IMR-90 (cell line): Measurements from ENCODE around the gene LARP7.

ENCODE experiments used
- BHLHE40 ChIP-seq: fragments of 150-350 bp; IDR thresholded peaks from 2 replicates; pipeline ENCODE4 v1.6.1; 2016; ENCODE audit warnings: mild to moderate bottlenecking, low read depth, low read length
- CEBPB ChIP-seq: IDR thresholded peaks from 2 replicates; pipeline ENCODE4 v1.6.1; 2012; ENCODE audit warnings: low read depth, low read length, improper control_type of control experiment
- MXI1 ChIP-seq: IDR thresholded peaks from 2 replicates; pipeline ENCODE4 v1.6.1; 2012; ENCODE audit warnings: low read depth, mild to moderate bottlenecking, low read length, moderate library complexity, borderline replicate concordance
- NFE2L2 ChIP-seq: fragments of 150-350 bp; IDR thresholded peaks from 2 replicates; pipeline ENCODE4 v1.6.1; 2016; ENCODE audit warnings: low read depth, mild to moderate bottlenecking, low read length
- POLR2A ChIP-seq: IDR thresholded peaks from 2 replicates; pipeline ENCODE4 v1.6.1; 2012; ENCODE audit warnings: mild to moderate bottlenecking, low read depth, low read length
- RAD21 ChIP-seq: IDR thresholded peaks from 2 replicates; pipeline ENCODE4 v1.6.1; 2012; ENCODE audit warnings: low read length, improper control_type of control experiment
- TF ChIP-seq, protein P1 (sequence below): conservative IDR thresholded peaks from 2 replicates; pipeline ENCODE4 v1.5.1; 2012; ENCODE audit warnings: mild to moderate bottlenecking, low read depth, low read length, improper control_type of control experiment
- TF ChIP-seq, protein P2 (sequence below): fragments of 150-350 bp; IDR thresholded peaks from 2 replicates; pipeline ENCODE4 v1.6.1; 2017; ENCODE audit warnings: mild to moderate bottlenecking, antibody characterized with exemption, low read length, low read depth

DNA sequence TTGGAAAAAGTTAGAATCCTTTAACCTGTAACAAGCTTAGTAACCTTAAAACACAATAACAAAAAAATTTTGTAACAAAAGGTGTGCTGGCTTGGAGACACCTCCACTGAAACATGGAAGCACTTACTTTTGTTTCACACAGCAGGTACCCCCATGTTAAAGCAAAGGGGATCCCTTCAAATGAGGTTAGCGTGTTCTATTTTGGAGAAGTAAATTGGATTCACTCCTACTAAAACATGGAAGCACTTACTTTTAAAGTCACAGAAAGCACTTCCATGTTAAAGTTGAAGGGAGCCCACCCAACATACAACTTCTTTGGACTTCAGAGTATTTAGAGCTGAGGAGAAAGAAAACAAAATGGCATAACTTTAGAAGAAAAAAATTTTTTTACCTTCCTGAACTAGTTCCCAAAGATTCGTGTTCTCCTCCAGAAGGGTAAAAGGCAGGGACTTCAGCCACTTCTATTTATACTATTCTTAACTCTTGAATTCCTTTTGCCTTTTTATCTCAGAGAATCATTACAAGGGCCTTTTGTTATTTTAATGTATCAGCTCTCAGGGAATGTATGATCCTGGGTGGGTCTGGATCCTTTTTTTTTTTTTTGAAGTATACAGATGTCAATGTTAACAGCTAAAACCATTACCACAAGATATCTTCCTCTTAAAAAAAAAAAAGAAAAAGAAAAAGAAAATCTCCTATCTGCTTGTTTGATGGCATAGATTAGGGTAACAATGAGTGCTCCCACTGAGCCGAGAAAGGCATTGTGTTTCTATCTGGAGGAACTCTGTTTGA lies 11.5 kb downstream of the LARP7 start:
- TF ChIP-seq, protein P1, sequence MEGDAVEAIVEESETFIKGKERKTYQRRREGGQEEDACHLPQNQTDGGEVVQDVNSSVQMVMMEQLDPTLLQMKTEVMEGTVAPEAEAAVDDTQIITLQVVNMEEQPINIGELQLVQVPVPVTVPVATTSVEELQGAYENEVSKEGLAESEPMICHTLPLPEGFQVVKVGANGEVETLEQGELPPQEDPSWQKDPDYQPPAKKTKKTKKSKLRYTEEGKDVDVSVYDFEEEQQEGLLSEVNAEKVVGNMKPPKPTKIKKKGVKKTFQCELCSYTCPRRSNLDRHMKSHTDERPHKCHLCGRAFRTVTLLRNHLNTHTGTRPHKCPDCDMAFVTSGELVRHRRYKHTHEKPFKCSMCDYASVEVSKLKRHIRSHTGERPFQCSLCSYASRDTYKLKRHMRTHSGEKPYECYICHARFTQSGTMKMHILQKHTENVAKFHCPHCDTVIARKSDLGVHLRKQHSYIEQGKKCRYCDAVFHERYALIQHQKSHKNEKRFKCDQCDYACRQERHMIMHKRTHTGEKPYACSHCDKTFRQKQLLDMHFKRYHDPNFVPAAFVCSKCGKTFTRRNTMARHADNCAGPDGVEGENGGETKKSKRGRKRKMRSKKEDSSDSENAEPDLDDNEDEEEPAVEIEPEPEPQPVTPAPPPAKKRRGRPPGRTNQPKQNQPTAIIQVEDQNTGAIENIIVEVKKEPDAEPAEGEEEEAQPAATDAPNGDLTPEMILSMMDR: no peak
- no peak for TF ChIP-seq NFE2L2
- no peak for TF ChIP-seq CEBPB
- TF ChIP-seq BHLHE40: no peak
- TF ChIP-seq RAD21: no peak
- TF ChIP-seq, protein P2, sequence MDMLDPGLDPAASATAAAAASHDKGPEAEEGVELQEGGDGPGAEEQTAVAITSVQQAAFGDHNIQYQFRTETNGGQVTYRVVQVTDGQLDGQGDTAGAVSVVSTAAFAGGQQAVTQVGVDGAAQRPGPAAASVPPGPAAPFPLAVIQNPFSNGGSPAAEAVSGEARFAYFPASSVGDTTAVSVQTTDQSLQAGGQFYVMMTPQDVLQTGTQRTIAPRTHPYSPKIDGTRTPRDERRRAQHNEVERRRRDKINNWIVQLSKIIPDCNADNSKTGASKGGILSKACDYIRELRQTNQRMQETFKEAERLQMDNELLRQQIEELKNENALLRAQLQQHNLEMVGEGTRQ: no peak
- no peak for TF ChIP-seq POLR2A
- no peak for TF ChIP-seq MXI1
